Osteoblast (primary cell): ENCODE results near the gene TMF1. TPM values are rescaled to one million over a fixed set of nuclear protein-coding genes. Genes with fewer than 3 reads are reported as not detected.

Experiments used
- DNase-seq: peaks from one replicate; pipeline ENCODE4 v3.0.0; 2011; ENCODE audit warnings: low spot score, mixed read lengths; ENCODE audit not compliant: insufficient read length; ENCODE audit errors: missing footprints
- H2AFZ ChIP-seq: 2 replicates; pipeline ENCODE4 v1.6.0; 2011; ENCODE audit warnings: mild to moderate bottlenecking, low read length
- H3K27ac ChIP-seq: 2 replicates; pipeline ENCODE4 v1.5.1; 2011; ENCODE audit warnings: mild to moderate bottlenecking, low read depth, low read length, moderate library complexity
- H3K27me3 ChIP-seq: 2 replicates; pipeline ENCODE4 v1.6.0; 2012; ENCODE audit warnings: mild to moderate bottlenecking, control low read depth, inconsistent platforms, low read length, moderate library complexity; ENCODE audit not compliant: insufficient read depth
- H3K36me3 ChIP-seq: 2 replicates; pipeline ENCODE4 v1.5.1; 2011; ENCODE audit warnings: mild to moderate bottlenecking, low read length, control low read depth, moderate library complexity; ENCODE audit not compliant: insufficient read depth
- H3K4me1 ChIP-seq: 2 replicates; pipeline ENCODE4 v1.5.1; 2011; ENCODE audit warnings: mild to moderate bottlenecking, low read length, control low read depth, moderate library complexity; ENCODE audit not compliant: insufficient read depth
- H3K4me2 ChIP-seq: 2 replicates; pipeline ENCODE4 v1.6.0; 2011; ENCODE audit warnings: mild to moderate bottlenecking, low read length; ENCODE audit not compliant: insufficient read depth
- H3K4me3 ChIP-seq: fragments of 200-600 bp; sonication (generic); 3 replicates; pipeline ENCODE4 v1.5.1; 2012; ENCODE audit warnings: mild to moderate bottlenecking, low read length, inconsistent platforms; ENCODE audit not compliant: insufficient read depth
- H3K79me2 ChIP-seq: 2 replicates; pipeline ENCODE4 v1.6.0; 2012; ENCODE audit warnings: mild to moderate bottlenecking, low read length, control low read depth, inconsistent platforms; ENCODE audit not compliant: insufficient read depth
- H3K9me3 ChIP-seq: 2 replicates; pipeline ENCODE4 v1.5.1; 2011; ENCODE audit warnings: low read depth, low read length, control low read depth
- H4K20me1 ChIP-seq: 2 replicates; pipeline ENCODE4 v1.6.0; 2012; ENCODE audit warnings: mild to moderate bottlenecking, low read length, control low read depth; ENCODE audit not compliant: insufficient read depth
- CTCF ChIP-seq: IDR thresholded peaks from 2 replicates; pipeline ENCODE4 v1.5.1; 2011; ENCODE audit warnings: mild to moderate bottlenecking, low read depth, low read length, moderate library complexity; ENCODE audit errors: extremely low read depth
- total RNA-seq: library from RNA; depleted of rRNA; stranded (reverse); fragments of >200 nt; gene quantifications from 2 replicates; pipeline ENCODE4 v1.2.3, GENCODE V29; 2012

Gene TMF1
- total RNA-seq, 1 donor = 45.6 TPM

- H3K36me3 ChIP-seq = peaks cover 59% of the 10 kb centered on the region
- DNase-seq = no peak
These were observed 31.7 kb downstream of the TMF1 start for GRCh38 chr3:69020424-69020823.

GRCh38 chr3:69016901-69017300 lies 35.2 kb downstream of the TMF1 start:
- Histone ChIP-seq H3K9me3 (no peaks in the 10 kb centered on the region), H4K20me1 (no peaks in the 10 kb centered on the region), H3K27me3 (no peaks in the 10 kb centered on the region), H3K4me1 (peaks cover 19% of the 10 kb centered on the region), H3K4me2 (no peak overlapping the region), H2AFZ (no peak overlapping the region), H3K36me3 (peaks cover 32% of the 10 kb centered on the region), H3K4me3 (no peak overlapping the region), H3K27ac (no peak overlapping the region), H3K79me2 (peaks cover 9% of the 10 kb centered on the region)
- DNase-seq = peak; percentile 68
- no peak for TF ChIP-seq CTCF

More at GRCh38 chr3:69020424-69020823, 31.7 kb downstream of the TMF1 start:
- Histone ChIP-seq H4K20me1 (no peaks in the 10 kb centered on the region), H3K27me3 (no peaks in the 10 kb centered on the region), H3K79me2 (peaks cover 9% of the 10 kb centered on the region), H2AFZ (no peak overlapping the region), H3K27ac (no peak overlapping the region), H3K4me1 (no peaks in the 10 kb centered on the region), H3K4me3 (no peak overlapping the region), H3K4me2 (no peak overlapping the region), H3K9me3 (no peaks in the 10 kb centered on the region)
- TF ChIP-seq CTCF = peak; percentile 39

- H3K27ac ChIP-seq = no peak overlapping the region
- H4K20me1 ChIP-seq = no peaks in the 10 kb centered on the region
- H3K4me2 ChIP-seq = no peak overlapping the region
- peaks cover 28% of the 10 kb centered on the region for H3K36me3 ChIP-seq
- peaks cover 11% of the 10 kb centered on the region for H3K79me2 ChIP-seq
- DNase-seq = no peak
- H3K4me3 ChIP-seq = no peak overlapping the region
- no peaks in the 10 kb centered on the region for H3K27me3 ChIP-seq
- H3K4me1 ChIP-seq = peaks cover 26% of the 10 kb centered on the region
- TF ChIP-seq CTCF = no peak
- no peak overlapping the region for H2AFZ ChIP-seq
- no peaks in the 10 kb centered on the region for H3K9me3 ChIP-seq
These were observed 36.0 kb downstream of the TMF1 start for GRCh38 chr3:69016102-69016501.

- Histone ChIP-seq H3K9me3 (no peaks in the 10 kb centered on the region), H3K79me2 (peaks cover 11% of the 10 kb centered on the region), H2AFZ (peak overlapping the region; percentile 26), H3K4me1 (peaks cover 42% of the 10 kb centered on the region), H4K20me1 (no peaks in the 10 kb centered on the region), H3K27ac (peak overlapping the region; percentile 90), H3K4me2 (peak overlapping the region; percentile 78), H3K4me3 (peak overlapping the region; percentile 78), H3K36me3 (peaks cover 27% of the 10 kb centered on the region), H3K27me3 (no peaks in the 10 kb centered on the region)
- no peak for TF ChIP-seq CTCF
- no peak for DNase-seq
These were observed 38.0 kb downstream of the TMF1 start for GRCh38 chr3:69014022-69014580.
